Subcutaneous adipose tissue (tissue), 4 donors: ENCODE measurements around the gene CLPTM1. TPM values are rescaled to one million over a fixed set of nuclear protein-coding genes. Genes with fewer than 3 reads are reported as not detected.
"Not testable (repeated sequence)": the region's sequence is repeated elsewhere in the genome, so short reads cannot be mapped to it uniquely, and the experiment has no call there.

Source experiments
- CTCF ChIP-seq: fragments of 450-650 bp; IDR thresholded peaks from one replicate; pipeline ENCODE4 v1.5.1; 2016; ENCODE audit warnings: low read depth, mild to moderate bottlenecking, control low read depth, antibody characterized with exemption, moderate library complexity
- total RNA-seq, 4 donors: library from RNA; depleted of rRNA; stranded (reverse); fragments of >200 nt; gene quantifications; one replicate each; pipeline ENCODE4 v1.1.0, GENCODE V29; 2016

Gene CLPTM1
- total RNA-seq, 4 donors from 2014 or later = 45.8 to 86.1 (median 65.3) TPM

- no peak for TF ChIP-seq CTCF
Measured at GRCh38 chr19:44912854-44913253, 42.3 kb upstream of the CLPTM1 start.

- TF ChIP-seq CTCF = not testable (repeated sequence)
Measured at GRCh38 chr19:44914433-44915206, 40.6 kb upstream of the CLPTM1 start, which contains the start of gene APOC1. Gene APOC1, plus strand, starts transcription at chr19:44914608. Its CDS starts 284 bp downstream, at chr19:44914892.

GRCh38 chr19:44924243-44924725 is 30.9 kb upstream of the CLPTM1 start:
- no peak for TF ChIP-seq CTCF

DNA sequence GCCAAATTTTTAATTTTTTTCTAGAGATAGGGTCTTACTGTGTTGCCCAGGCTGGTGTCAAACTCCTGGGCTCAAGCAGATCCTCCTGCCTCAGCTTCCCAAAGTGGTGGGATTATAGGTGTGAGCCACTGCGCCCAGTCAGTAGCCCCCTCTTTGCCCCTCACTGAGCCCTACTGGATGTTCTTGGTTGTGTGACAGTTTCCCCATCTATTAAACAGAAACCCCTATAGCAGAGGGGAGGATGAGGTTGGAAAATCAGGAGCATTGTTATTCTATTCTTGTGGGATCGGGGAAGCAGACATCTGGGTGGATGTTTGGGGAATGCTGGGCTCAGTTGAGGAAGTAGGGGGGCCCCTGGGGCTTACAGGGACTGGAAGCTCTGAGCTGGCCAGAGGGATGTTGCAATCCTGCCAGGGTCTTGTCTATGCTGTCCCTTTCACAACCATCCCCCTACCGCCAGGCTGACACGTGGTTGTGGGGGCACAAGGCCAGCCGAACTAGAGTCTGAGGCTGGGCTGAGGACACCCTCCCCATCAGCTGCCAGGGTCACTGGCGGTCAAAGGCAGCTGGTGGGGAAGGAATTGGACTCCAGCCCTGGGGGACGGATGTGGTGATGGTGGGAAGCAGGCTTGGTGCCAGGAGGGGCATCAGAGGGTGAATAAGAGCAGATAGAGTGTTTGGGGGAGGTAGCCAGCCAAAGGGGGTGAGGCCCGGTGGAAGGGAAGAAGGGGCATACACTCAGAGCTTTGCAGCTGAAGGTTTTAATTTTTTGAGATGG is 29.9 kb upstream of the CLPTM1 start:
- no peak for TF ChIP-seq CTCF

DNA sequence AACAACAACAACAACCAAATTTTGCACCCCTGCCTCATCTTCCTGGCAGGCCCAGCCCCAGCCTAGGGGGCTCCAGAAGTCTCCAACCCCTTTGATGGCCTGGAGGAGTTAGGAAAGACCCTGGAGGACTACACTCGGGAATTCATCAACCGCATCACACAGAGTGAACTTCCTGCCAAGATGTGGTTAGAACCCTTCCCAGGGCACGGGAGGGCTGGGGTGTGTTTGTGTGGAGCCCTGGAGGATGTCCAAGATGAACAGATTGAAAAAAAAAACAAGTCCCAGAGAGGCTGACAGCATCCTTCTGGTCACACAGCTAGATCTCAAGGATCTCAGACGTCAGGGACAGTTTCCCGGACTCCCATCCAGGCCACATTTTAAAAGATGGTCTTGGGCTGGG is 27.4 kb upstream of the CLPTM1 start:
- TF ChIP-seq CTCF = no peak

GRCh38 chr19:44930088-44930487 is 25.1 kb upstream of the CLPTM1 start:
- no peak for TF ChIP-seq CTCF

DNA sequence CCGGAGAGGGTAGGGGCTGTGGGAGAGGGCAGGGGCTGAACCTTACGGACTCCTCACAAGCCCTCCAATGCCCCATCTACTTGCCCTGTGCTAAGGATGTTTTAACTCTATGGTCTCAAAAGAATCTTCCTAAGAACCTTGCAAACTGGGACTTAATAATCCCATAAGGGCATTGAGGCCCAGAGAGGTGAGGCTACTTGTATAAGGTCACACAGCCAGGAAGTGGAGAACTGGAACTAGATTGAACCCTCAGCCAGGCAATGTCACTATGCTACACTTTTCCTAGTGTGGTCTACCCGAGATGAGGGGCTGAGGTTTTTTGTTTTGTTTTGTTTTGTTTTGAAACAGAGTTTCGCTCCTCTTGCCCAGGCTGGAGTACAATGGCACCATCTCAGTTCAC is 23.6 kb upstream of the CLPTM1 start:
- no peak for TF ChIP-seq CTCF
